SU-DHL-6 (cell line): ENCODE measurements around the gene TH.

ENCODE experiments used
- H2AFZ ChIP-seq: fragments of 200-600 bp; sonication (generic); 2 replicates; pipeline ENCODE4 v1.6.1; 2014; ENCODE audit warnings: low read depth, mild to moderate bottlenecking, moderate library complexity, mixed read lengths, antibody characterized with exemption, low read length; ENCODE audit not compliant: severe bottlenecking
- H3F3A ChIP-seq: fragments of 200-600 bp; shearing (Covaris generic); 2 replicates; pipeline ENCODE4 v1.6.0; 2016; ENCODE audit warnings: antibody characterized with exemption, mild to moderate bottlenecking; ENCODE audit not compliant: insufficient read depth
- H3K27ac ChIP-seq: fragments of 200-600 bp; sonication (generic); 2 replicates; pipeline ENCODE4 v1.5.1; 2016; ENCODE audit warnings: low read depth, mild to moderate bottlenecking, low read length, moderate library complexity, mixed read lengths
- H3K27me3 ChIP-seq: fragments of 200-600 bp; sonication (generic), shearing (Covaris generic); 2 replicates; pipeline ENCODE4 v1.6.0; 2014; ENCODE audit warnings: mild to moderate bottlenecking, low read length
- H3K36me3 ChIP-seq: fragments of 200-600 bp; sonication (generic); 2 replicates; pipeline ENCODE4 v1.6.1; 2014; ENCODE audit warnings: mild to moderate bottlenecking, low read length, mixed read lengths
- H3K4me2 ChIP-seq: fragments of 300-600, 200-600 bp; shearing (Covaris generic), sonication (generic); 2 replicates; pipeline ENCODE4 v1.6.0; 2014; ENCODE audit warnings: low read length, low read depth, mild to moderate bottlenecking; ENCODE audit not compliant: poor library complexity, severe bottlenecking
- H3K4me3 ChIP-seq: fragments of 200-600 bp; sonication (generic); 2 replicates; pipeline ENCODE4 v1.5.1; 2014; ENCODE audit warnings: antibody characterized with exemption, low read length, mild to moderate bottlenecking, mixed read lengths; ENCODE audit not compliant: insufficient read depth, poor library complexity, severe bottlenecking
- H3K79me2 ChIP-seq: fragments of 200-600 bp; sonication (generic); 2 replicates; pipeline ENCODE4 v1.6.1; 2014; ENCODE audit warnings: mild to moderate bottlenecking, low read length, moderate library complexity; ENCODE audit not compliant: insufficient read depth
- H3K9ac ChIP-seq: fragments of 200-600 bp; sonication (generic); 2 replicates; pipeline ENCODE4 v1.7.0; 2014; ENCODE audit warnings: mild to moderate bottlenecking, low read length
- H3K9me2 ChIP-seq: fragments of 200-600 bp; sonication (generic); replicated peaks from 2 replicates; pipeline ENCODE4 v1.6.1; 2014; ENCODE audit warnings: low read length; ENCODE audit not compliant: insufficient read depth
- H3K9me3 ChIP-seq: fragments of 200-600 bp; sonication (generic); 2 replicates; pipeline ENCODE4 v1.6.1; 2014; ENCODE audit warnings: low read length, mixed read lengths; ENCODE audit not compliant: insufficient read depth
- H4K20me1 ChIP-seq: fragments of 200-600 bp; sonication (generic); 2 replicates; pipeline ENCODE4 v1.6.1; 2014; ENCODE audit warnings: low read depth, mild to moderate bottlenecking, antibody characterized with exemption, low read length, moderate library complexity, mixed read lengths
- CTCF ChIP-seq: fragments of 200-600 bp; sonication (generic); IDR thresholded peaks from one replicate; pipeline ENCODE4 v1.5.1; 2017; ENCODE audit warnings: antibody characterized with exemption, mild to moderate bottlenecking, low read length, moderate library complexity; ENCODE audit not compliant: insufficient read depth, poor library complexity, severe bottlenecking
- EZH2phosphoT487 ChIP-seq: fragments of 200-600 bp; sonication (generic), shearing (Covaris generic); conservative IDR thresholded peaks from 2 replicates; pipeline ENCODE4 v1.6.1; 2018; ENCODE audit warnings: mild to moderate bottlenecking, antibody characterized with exemption, low read length, moderate library complexity, mixed read lengths

Gene TH

GRCh38 chr11:2132246-2132645 lies 39.4 kb downstream of the TH start:
- Histone ChIP-seq H3K9me3 (no peaks in the 10 kb centered on the region), H2AFZ (no peak overlapping the region), H3K9me2 (no peaks in the 10 kb centered on the region), H4K20me1 (no peaks in the 10 kb centered on the region), H3K79me2 (no peaks in the 10 kb centered on the region), H3K27ac (no peak overlapping the region), H3K36me3 (no peaks in the 10 kb centered on the region), H3K9ac (no peak overlapping the region), H3K4me2 (no peak overlapping the region), H3F3A (no peaks in the 10 kb centered on the region), H3K27me3 (no peaks in the 10 kb centered on the region), H3K4me3 (no peak overlapping the region)
- TF ChIP-seq CTCF (no peak), EZH2phosphoT487 (no peak)

GRCh38 chr11:2131371-2132236 lies 40.0 kb downstream of the TH start:
- no peak overlapping the region for H3K27ac ChIP-seq
- no peaks in the 10 kb centered on the region for H3F3A ChIP-seq
- no peaks in the 10 kb centered on the region for H3K9me3 ChIP-seq
- TF ChIP-seq CTCF = no peak
- no peak for TF ChIP-seq EZH2phosphoT487
- no peaks in the 10 kb centered on the region for H3K9me2 ChIP-seq
- H3K4me3 ChIP-seq = no peak overlapping the region
- no peak overlapping the region for H3K4me2 ChIP-seq
- no peak overlapping the region for H2AFZ ChIP-seq
- no peaks in the 10 kb centered on the region for H3K27me3 ChIP-seq
- no peaks in the 10 kb centered on the region for H3K36me3 ChIP-seq
- no peaks in the 10 kb centered on the region for H3K79me2 ChIP-seq
- no peaks in the 10 kb centered on the region for H4K20me1 ChIP-seq
- H3K9ac ChIP-seq = no peak overlapping the region

- no peak overlapping the region for H2AFZ ChIP-seq
- H3K4me3 ChIP-seq = no peak overlapping the region
- no peaks in the 10 kb centered on the region for H3K79me2 ChIP-seq
- H3K27me3 ChIP-seq = no peaks in the 10 kb centered on the region
- H3K27ac ChIP-seq = no peak overlapping the region
- H3F3A ChIP-seq = no peaks in the 10 kb centered on the region
- no peaks in the 10 kb centered on the region for H3K9me3 ChIP-seq
- H3K4me2 ChIP-seq = no peak overlapping the region
- H4K20me1 ChIP-seq = no peaks in the 10 kb centered on the region
- no peaks in the 10 kb centered on the region for H3K36me3 ChIP-seq
- TF ChIP-seq CTCF = no peak
- TF ChIP-seq EZH2phosphoT487 = no peak
- no peaks in the 10 kb centered on the region for H3K9me2 ChIP-seq
- no peak overlapping the region for H3K9ac ChIP-seq
These were observed 40.7 kb downstream of the TH start for GRCh38 chr11:2130881-2131352.
